GM21786 (cell line): ENCODE measurements around the gene ZSWIM6.

Experiments
- ATAC-seq: cut with Tn5 transposase; IDR thresholded peaks from one replicate; pipeline ENCODE4 v1.9.1; 2021; ENCODE audit not compliant: unreplicated experiment

The ZSWIM6 gene

GRCh38 chr5:61586096-61587084, 254.3 kb downstream of the ZSWIM6 start:
- ATAC-seq = no peak

GRCh38 chr5:61587125-61587524, 255.1 kb downstream of the ZSWIM6 start:
- no peak for ATAC-seq

- no peak for ATAC-seq
Observed at GRCh38 chr5:61588216-61588615, 256.2 kb downstream of the ZSWIM6 start.

- no peak for ATAC-seq
Observed at GRCh38 chr5:61589946-61590345, 257.9 kb downstream of the ZSWIM6 start.

GRCh38 chr5:61590473-61590872, 258.4 kb downstream of the ZSWIM6 start:
- ATAC-seq = no peak

GRCh38 chr5:61591859-61592258, 259.8 kb downstream of the ZSWIM6 start:
- no peak for ATAC-seq

GRCh38 chr5:61595426-61595825, 263.4 kb downstream of the ZSWIM6 start:
- ATAC-seq = no peak
